G401.6 (cell line): Measurements from ENCODE around the gene ZIM2.

Experiments
- FAIRE-seq: peaks from 2 replicates; lab custom pipeline; 2012; peaks lifted over from hg19 to GRCh38; lab: Jason Lieb, UNC

ZIM2 gene

DNA sequence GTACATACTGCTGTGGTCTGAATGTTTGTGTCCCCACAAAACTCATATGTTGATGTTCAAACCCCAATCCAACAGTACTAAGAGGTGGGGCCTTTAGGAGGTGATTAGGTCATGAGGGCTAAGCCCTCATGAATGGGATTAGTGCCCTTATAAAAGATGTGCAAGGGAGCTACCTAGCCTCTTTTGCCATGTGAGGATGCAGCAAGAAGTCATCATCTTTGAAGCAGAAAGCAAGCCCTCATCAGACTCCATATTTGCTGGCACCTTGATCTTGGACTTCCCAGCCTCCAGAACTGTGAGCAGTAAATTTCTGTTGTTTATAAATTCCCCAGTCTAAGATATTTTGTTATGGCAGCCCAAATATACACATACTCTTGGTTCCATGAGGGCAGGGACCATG is 33.9 kb downstream of the ZIM2 start:
- FAIRE-seq: no peak

DNA sequence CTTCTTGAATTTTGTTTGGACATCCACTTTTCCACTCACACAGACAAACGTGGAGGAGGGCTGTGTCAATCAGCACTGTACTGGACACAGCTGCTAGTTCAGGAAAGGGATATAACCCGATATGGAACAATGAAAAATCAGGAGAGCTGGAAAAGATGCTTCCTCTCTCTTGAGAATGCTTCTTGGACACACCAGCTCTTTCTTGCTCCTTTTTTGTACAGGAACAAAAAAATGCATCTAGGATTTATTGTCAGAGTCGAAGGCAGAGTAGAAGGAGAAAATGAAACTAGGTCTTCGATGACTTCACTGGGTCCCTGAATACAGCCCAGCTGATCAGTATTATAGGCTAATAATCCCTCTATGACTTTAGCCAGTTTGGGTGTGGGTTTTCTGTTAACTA is 62.2 kb downstream of the ZIM2 start:
- FAIRE-seq: no peak

DNA sequence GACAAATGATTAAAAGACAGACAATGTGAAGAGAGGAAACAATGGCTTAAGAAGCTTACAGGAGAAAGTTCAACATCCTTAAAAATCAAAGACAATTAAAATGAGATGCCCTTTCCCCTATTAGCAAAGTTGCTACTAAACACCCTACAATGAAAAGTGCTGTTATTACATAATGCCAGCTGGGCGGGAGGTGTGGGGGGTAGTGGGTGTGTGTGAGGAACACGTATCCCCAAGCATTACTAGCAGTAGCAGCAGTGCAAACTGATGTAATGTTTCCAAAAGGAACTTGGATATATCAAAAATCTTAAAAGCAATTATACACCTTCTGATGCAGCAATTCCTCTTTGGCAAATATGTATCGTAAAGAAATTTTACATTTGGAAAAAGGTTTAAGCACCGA is 70.9 kb downstream of the ZIM2 start:
- FAIRE-seq: no peak

DNA sequence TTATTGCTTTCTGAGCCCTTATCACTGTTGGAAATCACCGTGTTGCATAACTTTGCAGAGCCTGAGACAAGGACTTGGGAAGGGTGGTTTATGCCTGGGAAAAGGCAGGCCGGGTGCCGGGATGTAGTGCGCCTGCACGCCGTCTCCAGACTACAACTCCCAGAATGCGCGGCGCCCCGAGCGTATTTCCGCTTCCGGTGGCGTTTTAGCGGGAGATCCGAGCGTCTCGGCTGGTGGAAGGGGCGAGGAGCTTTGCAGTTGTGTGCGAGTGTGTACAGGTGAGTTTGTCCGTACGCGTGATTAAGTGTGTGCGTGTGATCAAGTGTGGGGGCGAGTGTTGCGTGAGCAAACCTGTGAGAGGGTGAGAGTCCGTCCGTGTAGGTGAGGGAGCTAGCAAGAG is 75.4 kb downstream of the ZIM2 start:
- FAIRE-seq: no peak

DNA sequence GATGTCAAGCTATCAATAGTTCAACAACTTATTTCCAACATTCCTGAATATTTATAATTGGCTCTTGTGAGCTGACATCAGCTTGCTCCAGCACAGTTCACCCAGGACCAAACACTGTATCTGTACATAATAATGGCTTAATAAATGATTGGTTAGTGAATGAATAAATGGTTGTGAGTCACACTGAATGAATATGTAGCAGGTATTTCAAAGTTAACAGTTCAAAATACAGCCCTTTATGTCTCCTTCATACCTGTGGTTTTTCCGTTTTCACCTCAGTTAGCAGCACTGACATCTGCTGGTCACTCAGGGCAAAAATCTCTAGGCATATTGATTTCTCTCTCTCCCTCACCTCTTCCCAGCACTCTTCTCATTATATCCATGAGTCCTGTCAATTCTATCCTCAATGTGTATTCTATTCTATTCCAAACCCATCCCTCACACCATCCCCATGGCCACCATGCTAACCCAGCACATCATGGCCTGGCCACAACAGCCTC is 76.3 kb downstream of the ZIM2 start:
- FAIRE-seq: no peak

DNA sequence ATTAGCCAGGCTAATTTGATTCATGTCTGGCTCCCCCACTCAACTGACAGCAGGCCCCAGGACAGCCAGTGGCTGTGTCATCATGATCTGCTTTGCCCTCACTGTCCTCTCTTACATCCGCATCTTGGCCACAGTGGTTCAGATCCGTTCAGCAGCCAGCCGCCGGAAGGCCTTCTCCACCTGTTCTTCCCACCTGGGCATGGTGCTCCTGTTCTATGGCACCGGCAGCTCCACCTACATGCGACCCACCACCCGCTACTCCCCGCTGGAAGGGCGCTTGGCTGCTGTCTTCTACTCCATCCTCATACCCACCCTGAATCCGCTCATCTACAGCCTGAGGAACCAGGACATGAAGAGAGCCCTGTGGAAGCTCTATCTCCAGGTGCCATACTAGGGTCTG is 79.7 kb downstream of the ZIM2 start:
- no peak for FAIRE-seq

DNA sequence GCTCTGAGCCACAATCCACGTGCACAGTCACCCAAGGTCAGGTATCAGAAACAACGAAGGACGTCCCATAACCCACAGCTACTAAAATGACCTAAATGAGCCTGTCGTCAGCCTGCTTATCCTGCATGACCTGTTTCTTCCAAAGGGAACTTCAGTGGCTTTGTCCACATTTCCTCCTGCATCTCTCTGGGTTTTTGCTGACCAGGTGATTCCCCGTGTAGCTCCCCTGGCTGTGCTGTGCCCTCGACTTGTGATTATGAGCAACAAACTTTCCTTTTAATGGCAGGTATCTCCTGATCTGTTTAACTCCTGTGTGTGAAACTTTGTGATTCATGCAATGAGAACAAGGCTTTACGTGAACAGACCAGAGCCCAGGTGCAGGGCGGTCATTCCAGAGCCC is 81.0 kb downstream of the ZIM2 start:
- FAIRE-seq: no peak

DNA sequence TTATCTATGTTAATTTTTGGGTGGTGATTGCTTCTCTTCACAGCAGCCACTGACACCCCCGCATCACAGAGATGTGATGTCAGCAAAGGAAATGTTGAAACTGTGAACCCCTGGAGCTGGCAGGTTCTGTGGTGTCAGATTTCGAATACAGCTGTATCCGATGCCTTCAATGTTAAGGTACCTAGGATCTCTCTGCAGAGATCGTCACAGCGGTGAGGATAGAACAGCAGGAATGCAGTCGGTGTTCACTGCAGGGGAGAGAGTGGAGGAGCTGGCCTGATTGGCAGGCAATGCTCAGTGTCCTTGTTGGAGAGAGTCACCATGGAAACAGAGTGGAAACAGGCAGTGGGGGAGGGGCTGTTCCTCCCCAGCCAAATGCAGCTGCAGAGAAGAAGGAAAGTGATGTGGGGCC is 89.4 kb downstream of the ZIM2 start:
- FAIRE-seq: no peak

DNA sequence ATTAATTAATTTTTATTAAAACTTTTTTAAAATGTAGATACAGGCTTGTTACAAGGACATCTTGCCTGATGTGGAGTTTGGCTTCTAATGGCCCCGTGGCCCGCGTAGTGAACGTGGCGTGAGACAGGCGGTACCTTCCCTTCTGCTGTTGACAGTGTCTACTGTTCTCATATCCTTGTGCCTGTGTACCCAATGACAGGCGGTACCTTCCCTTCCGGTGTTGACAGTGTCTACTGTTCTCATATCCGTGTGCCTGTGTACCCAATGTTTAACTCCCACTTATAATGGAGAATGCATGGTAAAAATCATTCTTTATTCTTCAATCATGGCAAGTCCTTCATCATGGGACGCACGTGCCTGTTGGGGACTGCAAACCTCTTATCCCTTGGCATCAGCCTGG is 89.9 kb downstream of the ZIM2 start:
- FAIRE-seq: no peak

DNA sequence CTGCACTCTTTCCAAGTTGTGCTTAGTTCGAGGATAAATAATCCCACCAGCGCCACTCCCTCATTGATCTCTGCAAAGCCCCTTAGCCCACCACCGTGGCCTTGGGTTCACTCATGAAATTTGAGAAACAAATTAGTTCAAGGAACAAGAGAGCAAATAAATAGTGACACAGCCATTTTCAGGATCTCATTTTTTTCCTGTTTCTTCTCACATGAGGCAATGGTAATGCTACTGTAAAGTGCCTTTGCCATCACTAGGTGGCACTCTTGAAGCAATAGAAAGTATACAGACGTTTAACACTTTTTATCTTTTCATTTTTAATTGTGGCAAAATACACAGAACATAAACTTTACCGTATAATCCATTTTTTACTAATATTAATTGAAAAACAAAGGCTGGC is 92.1 kb downstream of the ZIM2 start:
- FAIRE-seq: peak; percentile 73

DNA sequence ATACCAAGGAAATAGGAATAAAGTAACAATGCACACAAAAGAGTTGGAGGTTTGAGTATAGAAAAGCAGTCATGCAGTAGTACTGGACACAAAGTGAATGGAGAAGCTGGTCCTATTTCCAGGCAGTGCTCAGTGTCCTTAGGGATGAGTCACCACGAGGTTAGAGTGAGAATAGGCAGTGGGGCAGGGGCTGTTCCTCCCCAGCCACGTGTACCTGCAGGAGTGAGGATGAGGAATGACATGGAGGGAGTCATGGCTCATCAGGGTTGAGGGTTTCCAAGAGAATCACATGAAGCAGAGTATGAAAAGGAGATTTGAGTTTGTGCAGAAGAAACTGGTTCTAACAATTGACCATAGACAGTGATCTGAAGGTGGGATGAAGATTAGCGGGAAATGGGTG is 94.2 kb downstream of the ZIM2 start:
- no peak for FAIRE-seq

DNA sequence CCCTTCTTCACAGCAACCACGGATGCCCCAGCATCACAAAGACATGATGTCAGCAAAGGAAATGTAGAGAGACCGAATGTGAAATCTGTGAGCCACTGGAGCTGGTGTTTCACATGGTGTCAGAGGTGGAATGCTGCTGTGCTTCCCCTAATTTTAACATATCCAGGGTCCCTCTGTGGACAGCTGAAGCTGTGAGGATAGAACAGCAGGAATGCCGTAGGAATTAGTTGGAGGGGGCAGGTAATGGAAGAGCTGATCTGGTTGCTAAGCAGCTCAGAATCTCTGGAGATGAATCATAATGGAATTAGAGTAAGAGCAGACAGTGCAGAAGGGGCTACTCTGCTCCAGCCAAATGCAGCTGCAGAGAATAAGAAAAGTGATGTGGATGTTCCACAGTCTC is 100.0 kb downstream of the ZIM2 start:
- no peak for FAIRE-seq

DNA sequence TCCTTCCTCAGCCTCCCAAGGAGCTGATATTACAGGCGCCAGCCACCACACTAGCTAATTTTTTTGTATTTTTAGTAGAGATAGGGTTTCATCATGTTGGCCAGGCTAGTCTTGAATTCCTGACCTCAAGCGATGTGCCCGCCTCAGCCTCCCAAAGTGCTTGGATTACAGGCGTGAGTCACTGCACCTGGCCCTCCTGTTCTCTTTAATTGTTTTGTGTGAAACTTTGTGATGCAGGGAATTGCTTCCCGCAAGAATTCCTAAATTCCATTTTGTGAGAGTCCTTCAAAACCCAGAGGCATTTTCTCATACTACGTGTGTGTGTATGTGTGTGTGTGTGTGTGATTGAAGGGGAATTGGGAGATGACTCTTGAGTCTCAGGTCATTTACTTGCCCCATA is 104.0 kb downstream of the ZIM2 start:
- no peak for FAIRE-seq

DNA sequence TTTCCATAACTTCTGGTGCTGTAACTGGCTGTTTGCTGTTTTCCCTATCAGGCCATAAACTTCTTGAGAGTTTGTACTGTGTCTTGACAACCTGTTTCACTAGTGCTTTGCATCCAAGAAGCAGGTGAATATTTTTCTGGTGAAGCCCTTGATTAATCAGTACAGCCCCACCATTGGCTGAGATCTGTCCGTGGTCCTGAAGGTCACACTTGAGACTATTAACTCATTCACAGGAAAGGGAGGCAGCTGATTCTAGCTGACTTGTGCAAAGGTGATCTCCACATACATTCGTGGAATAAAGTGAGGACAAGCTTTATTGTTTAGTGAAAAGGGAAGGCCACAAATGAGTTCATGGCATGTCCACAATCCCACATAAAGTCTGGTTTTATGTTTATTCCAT is 107.5 kb downstream of the ZIM2 start:
- FAIRE-seq: no peak

DNA sequence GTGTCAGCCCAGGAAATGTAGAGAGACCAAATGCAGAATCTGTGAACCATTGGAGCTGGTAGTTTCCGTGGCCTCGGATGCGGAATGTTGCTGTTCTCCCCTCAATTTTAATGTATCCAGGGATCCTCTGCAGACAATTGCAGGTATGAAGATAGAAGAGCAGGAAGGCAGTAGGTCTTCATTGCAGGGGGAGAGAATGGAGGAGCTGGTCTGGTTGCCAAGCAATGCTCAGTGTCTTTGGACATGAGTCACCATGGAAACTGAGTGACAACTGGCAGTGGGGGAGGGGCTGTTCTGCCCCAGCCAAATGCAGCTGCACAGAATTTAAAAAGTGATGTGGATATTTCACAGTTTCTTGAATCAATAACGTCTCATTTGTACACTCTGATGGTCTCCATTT is 112.8 kb downstream of the ZIM2 start:
- no peak for FAIRE-seq

DNA sequence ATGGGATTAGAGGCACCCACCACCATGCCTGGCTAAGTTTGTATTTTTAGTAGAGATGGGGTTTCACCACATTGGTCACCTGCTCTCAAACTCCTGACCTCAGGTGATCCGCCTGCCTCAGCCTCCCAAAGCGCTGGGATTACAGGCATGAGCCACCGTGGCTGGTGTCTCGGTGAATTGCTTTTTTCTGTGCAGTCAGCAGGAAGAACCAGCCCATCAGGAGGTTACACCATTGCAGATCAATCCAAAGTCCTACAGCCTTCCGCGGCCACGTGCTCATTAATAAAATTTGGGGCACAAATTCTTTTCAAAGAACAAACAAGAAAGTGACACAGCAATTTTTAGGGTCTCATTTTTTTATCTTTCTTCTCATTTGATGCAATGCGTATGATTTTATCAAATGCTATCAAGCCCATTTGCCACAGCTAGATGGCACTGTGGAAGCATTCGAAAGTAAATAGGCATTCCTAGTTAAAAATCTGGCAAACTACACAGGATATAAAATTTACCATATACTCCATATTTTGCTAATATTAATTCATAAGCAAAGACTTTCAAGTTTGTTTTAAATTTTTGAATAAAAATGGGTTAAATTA is 114.6 kb downstream of the ZIM2 start:
- no peak for FAIRE-seq
